Measurements from ENCODE around the gene KLC1. TPM values are rescaled to one million over a fixed set of nuclear protein-coding genes. Genes with fewer than 3 reads are reported as not detected.

The KLC1 gene
- total and polyA plus RNA-seq, 2 of the 8 experiments (the other 6 are each of a cell fraction or from before 2014, with no cell fraction given), result 84.6 to 134 TPM

GRCh38 chr14:103723748-103724081 lies 94.7 kb downstream of the KLC1 start:
- H3K18ac ChIP-seq (ENCODE audit: extremely low read depth, low read length), result no peak overlapping the region
- H3K56ac ChIP-seq (replicated peaks; ENCODE audit: insufficient read length, low read depth, low read length), result no peak overlapping the region
- H4K5ac ChIP-seq (ENCODE audit: insufficient read length, low read depth, low read length), result no peak overlapping the region
- H4K8ac ChIP-seq (ENCODE audit: extremely low read depth, insufficient read depth, low read length), result no peak overlapping the region
- peaks cover 19% of the 10 kb centered on the region for H3K79me1 ChIP-seq (ENCODE audit: low read depth, low read length)
- H3K27ac ChIP-seq (ENCODE audit: low read depth, low read length), result no peak overlapping the region
- H3K23ac ChIP-seq (ENCODE audit: insufficient read length), result no peak overlapping the region
- H3K79me2 ChIP-seq (ENCODE audit: control insufficient read depth in 1 of 2, insufficient read depth in 2 of 2, low read length in 2 of 2), result peaks cover 0 to 53% of the 10 kb centered on the region in 2 experiments; a peak in 2 of 4 replicates
- H2BK120ac ChIP-seq (replicated peaks; ENCODE audit: low read depth, low read length), result no peak overlapping the region
- TF ChIP-seq BRCA1 (IDR thresholded peaks at IDR 0.05; ENCODE audit: low read depth, low read length), result no peak
- TF ChIP-seq TAF7 (optimal IDR thresholded peaks at IDR 0.05; ENCODE audit: borderline replicate concordance, low read depth, low read length), result no peak
- no peak for TF ChIP-seq TBP (IDR thresholded peaks at IDR 0.05; ENCODE audit: low read depth, low read length)
- no peak for TF ChIP-seq RBBP5 (IDR thresholded peaks at IDR 0.05; ENCODE audit: borderline replicate concordance, low read depth, low read length)
- TF ChIP-seq ASH2L (IDR thresholded peaks at IDR 0.05; ENCODE audit: low read length), result no peak
- CTCF ChIA-PET (ENCODE audit: partially characterized antibody), result interaction anchor here (0.9 to 1.8 kb wide), 3 partner anchors 12 to 177 kb away, joined by 3 to 5 read pairs (median 3); no protein-coding TSS in a partner anchor
- H2BK20ac ChIP-seq (ENCODE audit: low read length), result no peak overlapping the region
- no peaks in the 10 kb centered on the region for H3K9me3 ChIP-seq (ENCODE audit: insufficient read depth in 2 of 2, low read depth in 1 of 2, low read length in 1 of 2)
- H4K91ac ChIP-seq (replicated peaks; ENCODE audit: insufficient read length, low read length), result no peak overlapping the region
- H3K14ac ChIP-seq (ENCODE audit: insufficient read length), result no peak overlapping the region
- H3K36me3 ChIP-seq (ENCODE audit: control insufficient read depth in 2 of 4, insufficient read depth in 4 of 4, low read length in 3 of 4), result peaks cover 2 to 6% (median 3%) of the 10 kb centered on the region in 4 experiments; a peak in 4 of 8 replicates
- FAIRE-seq, result no peak
- H3K9ac ChIP-seq (replicated peaks in 1 of 4; ENCODE audit: extremely low read depth in 1 of 4, low read depth in 3 of 4, low read length in 3 of 4), result no peak overlapping the region
- WGBS, 2 experiments (ENCODE audit: extremely low coverage in 1 of 2, insufficient coverage in 1 of 2, insufficient read length in 1 of 2, insufficient replicate concordance in 2 of 2, low coverage in 1 of 2, low lambda C conversion rate in 2 of 2, missing lambda C conversion rate in 1 of 2), result 88% methylated on average over 7 of the region's 7 CpGs; no CpG with 5 or more reads in 1 of the 2 experiments
- no peak overlapping the region for H2BK15ac ChIP-seq (ENCODE audit: low read length)
- no peak overlapping the region for H3K4me3 ChIP-seq (ENCODE audit: extremely low read depth in 1 of 4, insufficient read depth in 2 of 4, low read depth in 3 of 4, low read length in 4 of 4)
- no peak overlapping the region for H2BK5ac ChIP-seq (ENCODE audit: low read depth, low read length)
- no peak overlapping the region for H3K4ac ChIP-seq (replicated peaks; ENCODE audit: insufficient read length, low read depth, low read length)
- peaks cover 0 to 3% (median 0%) of the 10 kb centered on the region in 4 experiments; a peak in 1 of 7 replicates for H3K4me1 ChIP-seq (replicated peaks in 1 of 4; ENCODE audit: control insufficient read depth in 3 of 4, insufficient read depth in 4 of 4, low read length in 3 of 4)
- peaks cover 15 to 23% of the 10 kb centered on the region in 2 experiments for H4K20me1 ChIP-seq (replicated peaks in 1 of 2; ENCODE audit: control insufficient read depth in 1 of 2, insufficient read depth in 2 of 2, low read length in 2 of 2)
- H2AK5ac ChIP-seq (ENCODE audit: low read depth, low read length), result no peak overlapping the region
- no peak overlapping the region for H2BK12ac ChIP-seq (ENCODE audit: low read depth, low read length)
- POLR2A ChIA-PET (ENCODE audit: partially characterized antibody), result interaction anchor here (1.5 kb wide), 2 partner anchors 17 to 19 kb away, joined by 3 read pairs; no protein-coding TSS in a partner anchor
- DNase-seq (ENCODE audit: low read depth in 1 of 2, low spot score in 2 of 2), result no peak
- no peak overlapping the region for H2AFZ ChIP-seq (ENCODE audit: low read length)
- no peaks in the 10 kb centered on the region for H3K27me3 ChIP-seq (replicated peaks in 1 of 4; ENCODE audit: control insufficient read depth in 3 of 4, extremely low read depth in 1 of 4, insufficient read depth in 3 of 4, low read length in 3 of 4)
- no peaks in the 10 kb centered on the region for H3K23me2 ChIP-seq (ENCODE audit: low read depth, low read length)
- no peak overlapping the region for H3K4me2 ChIP-seq (ENCODE audit: insufficient read depth in 1 of 2, low read depth in 2 of 2, low read length in 2 of 2)
